ENCODE results near the gene RALGDS. TPM values are rescaled to one million over a fixed set of nuclear protein-coding genes. Genes with fewer than 3 reads are reported as not detected.
A peak's percentile ranks its signal among the peaks of the same experiment; 100 is the strongest.

RALGDS gene
- total RNA-seq, 2 donors from 2014 or later, result 45.3 to 77.0 TPM

- DNase-seq (ENCODE audit: low spot score in 2 of 2), result no peak
- no peak for ATAC-seq
- H3K27ac Mint-ChIP-seq, result no peak overlapping the region
- no peaks in the 10 kb centered on the region for H3K9me3 Mint-ChIP-seq
- H3K36me3 Mint-ChIP-seq, result peaks cover 12 to 13% of the 10 kb centered on the region in 2 donors
These were observed 13.8 kb downstream of the RALGDS start for GRCh38 chr9:133107245-133107722.

DNA sequence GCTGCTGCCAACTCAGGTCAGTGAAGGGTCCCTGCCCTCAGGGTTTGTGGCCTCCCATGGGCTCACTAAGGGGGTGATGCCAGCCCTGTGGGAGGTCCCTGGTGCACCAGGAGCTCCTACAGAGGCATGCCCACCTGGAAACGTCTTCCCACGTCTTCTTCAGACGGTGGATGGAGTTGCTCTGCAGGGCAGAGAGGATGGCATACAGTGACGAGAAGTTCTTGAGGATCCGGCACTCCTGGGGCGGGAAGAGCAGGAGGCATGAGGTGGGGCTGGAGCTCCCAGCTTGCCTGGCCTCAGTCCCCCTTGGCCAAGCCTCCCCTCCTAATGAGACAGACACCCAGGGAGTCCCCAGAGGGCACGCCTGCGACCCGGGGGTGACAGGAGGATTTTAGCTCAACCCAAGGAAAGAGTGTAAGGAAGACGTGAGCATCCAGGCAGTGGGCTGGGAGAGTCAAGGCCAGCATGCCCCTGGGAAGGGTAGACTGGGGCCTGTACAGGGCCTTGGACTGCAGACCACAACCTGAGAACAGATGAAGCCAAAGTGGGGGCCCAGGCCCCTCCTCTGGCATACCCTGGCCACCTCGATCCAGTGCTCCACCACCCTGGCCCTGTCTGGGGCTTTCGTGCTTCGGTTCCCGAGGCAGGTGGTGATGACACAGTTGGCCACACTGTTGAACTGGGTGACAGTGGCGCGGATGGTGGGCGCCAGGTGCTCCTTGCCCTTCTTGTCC, 14.4 kb downstream of the RALGDS start:
- H3K9me3 Mint-ChIP-seq, result no peaks in the 10 kb centered on the region
- H3K27ac Mint-ChIP-seq, result peak overlapping the region; percentile 39 to 94
- H3K36me3 Mint-ChIP-seq, result peaks cover 12 to 14% of the 10 kb centered on the region in 2 donors

DNA sequence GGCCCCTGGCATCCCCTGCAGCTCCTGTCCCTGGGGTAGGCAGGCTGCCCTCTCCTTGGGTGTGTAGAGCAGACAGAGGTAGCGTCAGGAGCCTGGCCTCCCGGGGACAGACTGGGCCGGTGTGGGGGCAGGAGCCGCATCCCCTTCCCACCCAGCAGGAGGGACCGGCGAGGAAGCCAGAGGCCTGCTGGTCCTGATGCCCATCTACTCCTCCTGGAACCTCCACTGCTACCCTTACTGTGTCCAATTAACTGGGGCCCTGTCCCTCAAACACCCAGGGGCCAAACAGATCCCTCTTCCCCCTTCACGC, 15.6 kb downstream of the RALGDS start:
- Mint-ChIP-seq H3K36me3 (peaks cover 20% of the 10 kb centered on the region in 2 donors), H3K9me3 (no peaks in the 10 kb centered on the region), H3K27ac (peak overlapping the region in 1 of 2 donors; percentile 51)
- DNase-seq (ENCODE audit: low spot score in 2 of 2) (no peak), ATAC-seq (no peak)

More for the DNA sequence above, 14.4 kb downstream of the RALGDS start:
- no peak for ATAC-seq
- no peak for DNase-seq (ENCODE audit: low spot score in 2 of 2)

- DNase-seq (ENCODE audit: low spot score in 2 of 2), result peak in 1 of 2 donors; percentile 23
- H3K27ac Mint-ChIP-seq, result peak overlapping the region; percentile 29 to 51
- peaks cover 18 to 25% of the 10 kb centered on the region in 2 donors for H3K36me3 Mint-ChIP-seq
- H3K9me3 Mint-ChIP-seq, result no peaks in the 10 kb centered on the region
- ATAC-seq, result no peak
These were observed 16.2 kb downstream of the RALGDS start for GRCh38 chr9:133104718-133105460.

DNA sequence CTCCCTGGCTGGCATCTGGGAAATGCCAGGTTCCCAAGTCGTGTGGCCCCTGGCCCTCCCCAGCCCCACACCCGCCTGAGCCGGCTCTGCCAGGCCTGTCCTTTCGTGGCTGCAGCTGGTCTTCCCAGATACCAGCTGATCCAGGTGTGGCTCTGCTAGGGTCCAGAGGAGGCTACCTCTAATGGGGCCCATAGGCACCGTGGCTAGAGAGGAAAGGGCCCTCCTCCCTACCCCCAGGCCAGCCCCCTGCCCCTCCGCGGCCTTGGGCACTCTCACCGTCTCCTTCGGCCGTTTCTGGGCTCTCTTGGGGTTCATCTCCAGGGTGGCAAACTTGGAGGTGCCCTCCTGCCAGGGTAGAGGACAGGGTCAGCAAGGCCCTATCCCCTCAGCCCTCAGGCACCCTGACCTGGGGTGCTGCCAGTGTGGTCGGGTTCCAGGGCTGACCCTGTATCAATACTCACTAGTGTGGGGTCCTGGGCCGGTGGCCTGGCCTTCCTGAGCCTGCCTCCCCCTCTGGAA, 17.0 kb downstream of the RALGDS start:
- DNase-seq (ENCODE audit: low spot score in 2 of 2) (peak in 1 of 2 donors; percentile 43), ATAC-seq (no peak)
- H3K9me3 Mint-ChIP-seq, result no peaks in the 10 kb centered on the region
- H3K36me3 Mint-ChIP-seq, result peaks cover 15 to 24% of the 10 kb centered on the region in 2 donors
- no peak overlapping the region for H3K27ac Mint-ChIP-seq

- ATAC-seq (peak; percentile 33 to 69), DNase-seq (ENCODE audit: low spot score in 2 of 2) (peak; percentile 63 to 68)
- peaks cover 21 to 30% of the 10 kb centered on the region in 2 donors for H3K36me3 Mint-ChIP-seq
- H3K27ac Mint-ChIP-seq, result peak overlapping the region; percentile 44 to 69
- no peaks in the 10 kb centered on the region for H3K9me3 Mint-ChIP-seq
These were observed 17.7 kb downstream of the RALGDS start for GRCh38 chr9:133103183-133103986.

DNA sequence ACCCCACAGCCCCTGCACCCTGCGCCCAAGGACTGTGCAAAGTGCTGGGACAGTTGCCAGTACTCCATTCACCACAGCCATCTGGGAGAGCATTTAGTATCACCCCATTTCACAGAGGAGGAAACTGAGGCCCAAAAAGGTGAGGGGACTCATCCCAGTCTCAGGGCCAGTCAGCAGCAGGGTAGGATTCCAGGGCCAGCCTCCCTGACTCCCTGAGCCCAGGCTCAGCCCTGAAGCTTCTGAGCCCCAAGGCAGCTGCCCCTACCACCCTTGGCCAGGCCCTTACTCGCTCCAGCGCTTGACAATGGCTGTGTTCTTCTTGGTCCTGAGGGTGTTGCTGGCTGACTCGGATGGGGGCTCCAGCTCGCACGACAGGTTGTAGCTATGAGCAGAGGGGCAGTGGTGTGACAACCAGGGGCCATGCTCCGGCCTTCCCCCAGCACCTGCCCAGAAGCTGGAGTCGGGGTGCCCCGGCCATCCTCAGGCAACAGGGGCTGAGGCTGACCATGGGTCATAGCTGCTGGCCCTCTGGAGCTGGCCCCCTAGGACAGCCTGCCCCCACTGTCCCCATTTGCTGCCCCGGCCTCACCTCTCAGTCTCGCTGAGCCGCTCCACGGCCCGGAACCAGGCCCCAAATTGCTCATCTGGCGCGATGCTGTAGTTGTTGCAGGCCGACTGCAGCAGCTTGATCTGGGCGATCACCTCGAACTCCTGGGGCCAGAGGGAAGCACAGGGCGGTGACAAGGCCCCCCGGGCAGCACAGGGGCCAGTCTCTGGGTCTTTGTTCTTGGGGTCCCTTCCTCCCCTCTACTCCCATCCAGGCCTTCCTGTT, 18.6 kb downstream of the RALGDS start:
- Mint-ChIP-seq H3K27ac (peak overlapping the region in 1 of 2 donors; percentile 69), H3K9me3 (no peaks in the 10 kb centered on the region), H3K36me3 (peaks cover 28 to 40% of the 10 kb centered on the region in 2 donors)
- ATAC-seq (no peak), DNase-seq (ENCODE audit: low spot score in 2 of 2) (peak in 1 of 2 donors; percentile 53)

DNA sequence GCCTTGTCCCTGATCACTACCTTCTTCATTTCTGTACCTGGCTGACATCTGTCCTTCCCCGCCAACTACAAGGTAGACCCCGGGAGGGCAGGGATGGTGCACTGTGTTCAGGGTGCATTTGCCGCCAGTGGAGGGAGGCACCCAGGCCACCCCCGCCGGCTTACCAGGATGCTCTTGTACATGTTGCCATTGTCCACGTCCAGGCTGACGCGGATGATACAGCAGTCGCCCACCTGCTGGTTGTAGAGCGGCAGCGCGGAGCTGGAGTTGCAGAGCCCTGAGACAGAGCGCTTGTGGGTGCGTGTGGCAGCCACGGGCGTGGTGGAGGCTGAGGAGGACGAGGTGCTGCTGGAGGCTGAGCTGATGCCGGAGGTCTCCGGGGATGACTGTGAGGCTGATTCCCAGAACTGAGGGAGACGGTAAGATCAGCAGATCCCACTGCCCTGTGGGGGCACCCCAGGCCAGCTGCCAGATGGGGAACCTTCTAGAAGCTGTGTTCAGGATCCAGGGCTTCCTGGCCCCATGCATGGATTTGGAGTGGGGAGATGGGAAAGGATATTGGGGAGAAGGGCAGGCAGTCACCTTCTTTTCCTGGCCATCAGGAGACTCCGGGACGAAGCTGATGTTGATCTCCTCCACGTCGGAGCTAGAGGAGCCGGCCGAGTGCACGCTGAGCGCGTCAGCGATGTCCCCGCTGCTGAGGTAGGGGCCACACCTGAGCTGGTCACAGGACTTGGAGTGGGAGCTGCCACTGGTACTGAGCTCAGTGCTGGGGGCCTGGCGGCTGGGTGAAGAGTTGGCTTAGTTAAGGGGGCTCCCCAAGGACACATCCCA, 19.5 kb downstream of the RALGDS start:
- ATAC-seq (no peak), DNase-seq (ENCODE audit: low spot score in 2 of 2) (no peak)
- peaks cover under 1 to 1% of the 10 kb centered on the region in 2 donors for H3K9me3 Mint-ChIP-seq
- H3K36me3 Mint-ChIP-seq, result peaks cover 30 to 43% of the 10 kb centered on the region in 2 donors
- peak overlapping the region; percentile 4 to 91 for H3K27ac Mint-ChIP-seq

GRCh38 chr9:133100506-133101355, 20.3 kb downstream of the RALGDS start:
- ATAC-seq (no peak), DNase-seq (ENCODE audit: low spot score in 2 of 2) (peak in 1 of 2 donors; percentile 35)
- peaks cover 37 to 48% of the 10 kb centered on the region in 2 donors for H3K36me3 Mint-ChIP-seq
- peak overlapping the region; percentile 4 to 91 for H3K27ac Mint-ChIP-seq
- H3K9me3 Mint-ChIP-seq, result peaks cover 8 to 9% of the 10 kb centered on the region in 2 donors

DNA sequence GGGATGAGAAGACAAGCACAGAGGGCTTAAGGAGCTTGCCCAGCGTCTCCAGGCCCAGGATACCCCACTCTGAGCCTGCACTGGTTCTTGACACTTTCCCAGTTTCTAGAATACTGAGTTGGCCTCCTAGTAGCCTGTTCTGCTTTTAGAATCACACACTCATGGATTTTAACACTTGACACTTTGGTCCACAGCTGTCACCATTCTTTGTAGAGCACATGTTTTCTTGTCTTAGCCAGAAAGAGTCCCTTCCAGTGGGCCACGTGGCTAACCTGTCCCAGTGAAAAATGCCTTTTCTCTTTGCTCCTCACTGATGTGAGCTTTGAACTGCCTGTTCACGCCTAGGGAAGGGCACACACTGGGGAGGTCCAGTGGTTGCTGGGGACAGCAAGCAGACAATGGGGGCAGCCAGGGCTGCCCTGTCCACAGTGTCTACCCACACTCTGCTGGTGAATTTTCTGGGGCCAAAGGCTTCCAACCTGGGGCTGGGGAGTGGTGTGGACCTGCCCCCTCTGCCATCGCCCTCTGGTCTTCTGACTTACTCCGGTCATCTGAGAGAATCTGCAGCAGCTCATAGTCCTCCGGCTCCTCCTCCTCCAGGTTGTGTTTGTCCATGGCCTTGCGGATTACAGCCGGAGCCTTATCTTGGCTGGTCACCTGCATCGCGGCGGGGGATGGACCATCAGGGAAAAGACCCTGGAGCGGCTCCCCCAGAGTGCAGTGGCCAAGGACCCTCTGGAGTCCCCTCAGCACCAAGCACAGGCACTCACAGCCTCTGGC, 21.1 kb downstream of the RALGDS start:
- peak in 1 of 2 donors; percentile 50 for DNase-seq (ENCODE audit: low spot score in 2 of 2)
- Mint-ChIP-seq H3K27ac (no peak overlapping the region), H3K9me3 (peaks cover 9% of the 10 kb centered on the region in 2 donors)

GRCh38 chr9:133098871-133099270, 22.2 kb downstream of the RALGDS start:
- DNase-seq (ENCODE audit: low spot score in 2 of 2), result no peak
- ATAC-seq, result no peak
- peak overlapping the region in 1 of 2 donors; percentile 33 for H3K27ac Mint-ChIP-seq
- H3K9me3 Mint-ChIP-seq, result peaks cover 9% of the 10 kb centered on the region in 2 donors
- H3K36me3 Mint-ChIP-seq, result peaks cover 37 to 48% of the 10 kb centered on the region in 2 donors

More for the DNA sequence above, 21.1 kb downstream of the RALGDS start:
- peaks cover 37 to 48% of the 10 kb centered on the region in 2 donors for H3K36me3 Mint-ChIP-seq
- no peak for ATAC-seq

DNA sequence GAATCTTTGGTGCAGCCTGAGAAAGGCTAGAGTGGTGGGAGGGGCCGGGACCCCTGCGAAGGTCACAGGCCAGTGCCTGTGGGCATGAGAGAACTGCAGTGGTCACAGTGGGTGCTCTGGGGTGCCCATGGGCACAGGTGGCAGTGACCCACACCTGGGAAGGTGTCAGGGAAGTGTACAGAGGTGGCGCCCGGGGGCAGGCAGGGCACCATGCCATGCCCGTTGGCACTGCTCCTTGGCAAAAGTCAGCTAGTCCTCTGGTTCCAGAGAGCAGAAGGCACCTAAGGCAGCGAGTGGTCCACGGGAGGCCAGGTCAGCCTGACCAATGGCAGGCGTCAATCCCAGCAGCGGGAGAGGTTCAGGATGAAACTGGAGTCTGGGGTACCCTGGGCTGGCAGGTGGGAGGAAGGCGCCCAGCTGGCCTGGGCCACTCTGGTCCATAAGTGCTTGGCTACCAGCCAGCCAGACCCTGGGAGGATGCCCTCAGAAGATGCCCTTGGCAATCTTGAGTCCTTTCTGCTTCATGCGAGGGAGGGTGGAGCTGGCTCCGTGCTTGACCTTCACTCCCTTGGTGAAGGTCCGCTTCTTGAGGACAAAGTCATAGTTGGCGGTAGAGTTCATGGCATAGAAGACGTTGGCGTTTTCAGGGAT, 22.8 kb downstream of the RALGDS start:
- Mint-ChIP-seq H3K36me3 (peaks cover 37 to 48% of the 10 kb centered on the region in 2 donors), H3K9me3 (peaks cover 9% of the 10 kb centered on the region in 2 donors), H3K27ac (peak overlapping the region in 1 of 2 donors; percentile 33)

GRCh38 chr9:133094842-133095393, 26.1 kb downstream of the RALGDS start:
- Mint-ChIP-seq H3K9me3 (peaks cover 9% of the 10 kb centered on the region in 2 donors), H3K36me3 (peaks cover 26 to 35% of the 10 kb centered on the region in 2 donors), H3K27ac (no peak overlapping the region)
- DNase-seq (ENCODE audit: low spot score in 2 of 2), result no peak
- ATAC-seq, result no peak

More for the DNA sequence above, 22.8 kb downstream of the RALGDS start:
- DNase-seq (ENCODE audit: low spot score in 2 of 2) (no peak), ATAC-seq (no peak)

Measured in activated naive CD4-positive, alpha-beta T cell treated with anti-CD3 and anti-CD28 coated beads, Interleukin-2, amount 50 U/mL, for 72 hours (primary cell).